Endometrium (tissue), 2 donors: ENCODE measurements around the gene YIPF5.

ENCODE experiments used
- FAIRE-seq: peaks from 2 replicates; lab custom pipeline; 2012; peaks lifted over from hg19 to GRCh38; lab: Jason Lieb, UNC
- donor health status: control.
- donor health status: control.

Gene YIPF5

DNA sequence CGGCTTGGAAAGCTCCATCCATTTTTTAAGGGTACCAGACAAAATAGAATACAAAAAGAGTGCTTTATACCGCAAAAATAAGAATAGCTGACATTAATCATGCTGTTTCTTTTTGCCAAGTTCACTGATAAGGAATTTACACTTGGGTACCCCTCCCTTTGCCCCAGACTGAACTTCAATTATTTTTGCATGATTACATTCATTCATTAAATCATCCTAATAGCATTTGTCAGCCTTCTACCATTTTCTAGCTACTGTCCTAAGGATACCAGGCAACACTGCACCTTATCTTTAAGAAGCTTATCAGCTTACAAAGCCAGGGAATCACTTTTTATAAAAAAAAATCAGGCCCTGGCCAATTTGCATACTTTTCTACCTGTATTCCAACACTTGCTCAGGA, 48.4 kb downstream of the YIPF5 start:
- no peak for FAIRE-seq

DNA sequence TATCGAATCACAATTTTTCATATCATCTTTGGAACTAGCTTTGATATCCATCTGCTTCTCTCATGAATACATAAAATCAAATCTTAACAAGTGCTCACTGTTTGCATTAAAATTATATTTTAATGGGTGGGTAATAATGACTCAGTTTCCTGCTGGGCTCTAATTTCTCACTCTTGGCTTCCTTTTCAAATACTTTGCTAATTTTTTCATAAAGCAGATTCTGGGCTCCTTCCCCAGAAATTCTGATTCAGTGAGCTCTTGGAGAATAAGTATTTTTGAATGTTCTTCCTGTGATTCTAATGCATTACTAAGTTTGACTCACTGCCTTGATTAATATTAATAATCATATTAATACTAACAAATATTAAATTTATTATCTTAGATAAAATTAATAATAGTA, 48.9 kb downstream of the YIPF5 start:
- no peak for FAIRE-seq

DNA sequence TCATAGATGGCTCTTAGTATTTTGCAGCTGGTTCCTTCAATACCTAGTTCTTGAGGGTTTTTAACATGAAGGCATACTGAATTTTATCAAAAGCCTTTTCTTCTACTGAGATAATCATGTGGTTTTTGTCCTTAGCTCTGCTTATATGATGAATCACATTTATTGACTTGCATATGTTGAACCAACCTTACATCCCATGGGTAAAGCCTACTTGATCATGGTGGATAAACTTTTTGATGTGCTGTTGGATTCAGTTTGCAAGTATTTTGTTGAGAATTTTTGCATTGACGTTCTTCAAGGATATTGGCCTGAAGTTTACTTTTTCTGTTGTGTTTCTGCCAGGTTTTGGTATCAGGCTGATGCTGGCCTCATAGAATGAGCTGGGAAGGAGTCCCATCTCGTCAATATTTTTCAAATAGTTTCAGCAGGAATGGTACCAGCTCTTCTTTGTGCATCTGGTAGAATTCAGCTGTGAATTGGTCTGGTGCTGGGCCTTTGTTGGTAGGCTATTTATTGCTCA, 49.7 kb downstream of the YIPF5 start:
- FAIRE-seq, result no peak

DNA sequence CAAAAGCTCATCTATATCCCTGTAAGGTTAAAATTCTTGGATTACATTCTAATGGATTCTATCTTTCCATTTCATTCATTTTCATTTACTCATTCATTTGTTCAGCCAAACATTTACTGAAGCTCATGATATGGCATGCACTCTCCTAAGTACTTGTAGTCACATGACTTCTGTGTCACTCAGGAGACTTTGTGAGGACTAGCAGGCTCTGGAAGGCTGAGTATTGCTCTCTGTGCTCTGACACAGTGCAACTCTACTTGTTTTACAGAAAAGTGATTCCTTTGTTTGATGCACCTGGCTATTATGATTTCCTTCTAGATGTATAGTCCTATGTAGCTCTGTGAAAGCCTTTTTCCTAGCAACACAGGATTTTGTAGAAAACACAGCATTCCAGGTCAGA, 53.0 kb downstream of the YIPF5 start:
- no peak for FAIRE-seq

DNA sequence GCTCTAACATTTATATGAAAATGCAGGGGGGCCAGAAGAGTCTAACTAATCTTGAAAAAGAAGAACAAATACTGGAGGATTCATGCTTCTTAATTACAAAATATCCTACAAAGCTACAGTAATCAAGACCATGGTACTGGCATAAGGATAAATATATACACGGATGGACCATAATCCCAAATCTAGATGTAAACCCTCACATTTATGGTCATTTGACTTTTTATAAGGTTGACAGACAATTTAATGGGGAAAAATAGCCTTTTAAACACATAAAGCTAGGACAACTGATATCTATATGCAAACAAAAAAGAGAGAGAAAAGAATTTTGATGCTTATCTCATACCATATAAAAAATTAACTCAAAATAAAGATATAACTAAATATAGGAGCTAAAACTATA, 55.9 kb downstream of the YIPF5 start:
- no peak for FAIRE-seq
